Rectal smooth muscle tissue (tissue), 1 donor: ENCODE results near the gene HTR1E.
"Not testable (repeated sequence)": the region's sequence is repeated elsewhere in the genome, so short reads cannot be mapped to it uniquely, and the experiment has no call there.

Experiments used
- H3K27ac ChIP-seq: one replicate; pipeline ENCODE4 v1.7.0; 2013; ENCODE audit warnings: low read depth, low read length, inconsistent platforms
- H3K27me3 ChIP-seq: one replicate; pipeline ENCODE4 v1.7.0; 2013; ENCODE audit warnings: low read length; ENCODE audit not compliant: control insufficient read depth, insufficient read depth
- H3K36me3 ChIP-seq: one replicate; pipeline ENCODE4 v1.7.0; 2013; ENCODE audit warnings: low read length; ENCODE audit not compliant: control insufficient read depth, insufficient read depth
- H3K4me1 ChIP-seq: one replicate; pipeline ENCODE4 v1.7.0; 2013; ENCODE audit warnings: low read length; ENCODE audit not compliant: control insufficient read depth, insufficient read depth
- H3K4me3 ChIP-seq: one replicate; pipeline ENCODE4 v1.7.0; 2013; ENCODE audit warnings: low read length
- H3K9ac ChIP-seq: one replicate; pipeline ENCODE4 v1.7.0; 2013; ENCODE audit warnings: low read length

HTR1E gene, protein sequence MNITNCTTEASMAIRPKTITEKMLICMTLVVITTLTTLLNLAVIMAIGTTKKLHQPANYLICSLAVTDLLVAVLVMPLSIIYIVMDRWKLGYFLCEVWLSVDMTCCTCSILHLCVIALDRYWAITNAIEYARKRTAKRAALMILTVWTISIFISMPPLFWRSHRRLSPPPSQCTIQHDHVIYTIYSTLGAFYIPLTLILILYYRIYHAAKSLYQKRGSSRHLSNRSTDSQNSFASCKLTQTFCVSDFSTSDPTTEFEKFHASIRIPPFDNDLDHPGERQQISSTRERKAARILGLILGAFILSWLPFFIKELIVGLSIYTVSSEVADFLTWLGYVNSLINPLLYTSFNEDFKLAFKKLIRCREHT

GRCh38 chr6:86937219-86938079 is at the start of gene HTR1E:
HTR1E (plus strand) TSS chr6:86937528; CDS start chr6:87015335, 77,807 bp downstream.
- Histone ChIP-seq H3K9ac (no peak within 1 kb of the TSS), H3K36me3 (no peaks in the 10 kb centered on the region), H3K27me3 (peaks cover 4% of the 10 kb centered on the region), H3K4me1 (no peaks in the 10 kb centered on the region), H3K27ac (no peak within 1 kb of the TSS), H3K4me3 (peak within 1 kb of the TSS; percentile 48)

GRCh38 chr6:86888301-86888700 is 49.0 kb upstream of the HTR1E start:
- no peaks in the 10 kb centered on the region for H3K36me3 ChIP-seq
- no peaks in the 10 kb centered on the region for H3K4me1 ChIP-seq
- no peak overlapping the region for H3K9ac ChIP-seq
- no peak overlapping the region for H3K27ac ChIP-seq
- H3K4me3 ChIP-seq = no peak overlapping the region
- H3K27me3 ChIP-seq = no peaks in the 10 kb centered on the region

GRCh38 chr6:86897265-86897664 is 40.1 kb upstream of the HTR1E start:
- H3K4me3 ChIP-seq, H3K36me3 ChIP-seq, H3K9ac ChIP-seq, H3K27ac ChIP-seq, H3K27me3 ChIP-seq, H3K4me1 ChIP-seq: not testable (repeated sequence)

GRCh38 chr6:86913795-86914194 is 23.5 kb upstream of the HTR1E start:
- Histone ChIP-seq H3K27ac (no peak overlapping the region), H3K4me1 (no peaks in the 10 kb centered on the region), H3K36me3 (no peaks in the 10 kb centered on the region), H3K4me3 (no peak overlapping the region), H3K9ac (no peak overlapping the region), H3K27me3 (no peaks in the 10 kb centered on the region)

DNA sequence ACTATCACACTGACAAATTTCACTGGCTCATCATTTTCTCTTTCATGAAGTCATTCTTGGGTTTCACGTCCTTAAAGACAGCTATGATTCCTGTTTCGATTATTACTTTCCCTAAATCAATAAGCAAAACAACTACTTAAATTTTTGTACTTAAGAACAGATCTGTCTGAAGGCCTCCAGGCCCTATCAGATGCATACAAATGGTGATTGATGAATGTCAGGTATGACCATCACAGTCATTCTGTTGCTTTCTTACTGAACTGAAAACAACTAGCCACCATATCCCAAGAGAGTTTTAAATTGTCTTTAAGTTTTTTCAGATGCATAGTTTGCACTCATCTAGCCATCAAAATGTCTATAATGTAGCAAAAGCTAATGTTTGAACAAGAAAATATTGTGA is 20.9 kb upstream of the HTR1E start:
- Histone ChIP-seq H3K9ac (no peak overlapping the region), H3K4me3 (no peak overlapping the region), H3K27me3 (no peaks in the 10 kb centered on the region)

GRCh38 chr6:86927138-86927537 is 10.2 kb upstream of the HTR1E start:
- H3K4me1 ChIP-seq, H3K4me3 ChIP-seq, H3K27ac ChIP-seq, H3K27me3 ChIP-seq, H3K9ac ChIP-seq, H3K36me3 ChIP-seq: not testable (repeated sequence)

More for the DNA sequence above, 20.9 kb upstream of the HTR1E start:
- H3K4me1 ChIP-seq = no peaks in the 10 kb centered on the region
- no peaks in the 10 kb centered on the region for H3K36me3 ChIP-seq
- H3K27ac ChIP-seq = no peak overlapping the region

DNA sequence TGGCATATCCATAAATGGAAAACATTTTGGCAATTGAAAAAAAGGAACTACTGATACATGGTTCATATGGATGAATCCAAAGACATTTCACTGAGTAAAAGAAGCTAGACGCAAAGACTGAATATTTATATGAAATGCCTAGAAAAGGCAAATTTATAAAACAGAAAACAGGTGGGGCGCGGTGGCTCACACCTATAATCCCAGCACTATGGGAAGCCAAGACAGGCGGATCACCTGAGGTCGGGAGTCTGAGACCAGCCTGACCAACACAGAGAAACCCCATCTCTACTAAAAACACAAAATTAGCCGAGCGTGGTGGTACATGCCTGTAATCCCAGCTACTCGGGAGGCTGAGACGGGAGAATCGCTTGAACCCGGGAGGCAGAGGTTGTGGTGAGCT is 9.5 kb upstream of the HTR1E start:
- H3K9ac ChIP-seq, H3K27me3 ChIP-seq, H3K4me1 ChIP-seq, H3K36me3 ChIP-seq, H3K4me3 ChIP-seq, H3K27ac ChIP-seq: not testable (repeated sequence)

- Histone ChIP-seq H3K9ac (no peak overlapping the region), H3K27ac (no peak overlapping the region), H3K27me3 (peaks cover 4% of the 10 kb centered on the region), H3K4me1 (no peaks in the 10 kb centered on the region), H3K36me3 (no peaks in the 10 kb centered on the region), H3K4me3 (no peak overlapping the region)
These were observed 3.0 kb upstream of the HTR1E start for GRCh38 chr6:86934365-86934764.

- Histone ChIP-seq H3K9ac (no peak overlapping the region), H3K27me3 (peaks cover 4% of the 10 kb centered on the region), H3K36me3 (no peaks in the 10 kb centered on the region), H3K27ac (no peak overlapping the region), H3K4me1 (no peaks in the 10 kb centered on the region), H3K4me3 (peak overlapping the region; percentile 48)
These were observed 502 bp upstream of the HTR1E start for GRCh38 chr6:86936834-86937218.

- Histone ChIP-seq H3K27me3 (peaks cover 4% of the 10 kb centered on the region), H3K9ac (no peak overlapping the region), H3K36me3 (no peaks in the 10 kb centered on the region), H3K4me1 (no peaks in the 10 kb centered on the region), H3K27ac (no peak overlapping the region), H3K4me3 (no peak overlapping the region)
These were observed 1.5 kb downstream of the HTR1E start for GRCh38 chr6:86938814-86939213.

GRCh38 chr6:86941461-86941860 is 4.1 kb downstream of the HTR1E start:
- no peak overlapping the region for H3K27ac ChIP-seq
- no peaks in the 10 kb centered on the region for H3K4me1 ChIP-seq
- H3K9ac ChIP-seq = no peak overlapping the region
- peaks cover 4% of the 10 kb centered on the region for H3K27me3 ChIP-seq
- no peaks in the 10 kb centered on the region for H3K36me3 ChIP-seq
- no peak overlapping the region for H3K4me3 ChIP-seq

DNA sequence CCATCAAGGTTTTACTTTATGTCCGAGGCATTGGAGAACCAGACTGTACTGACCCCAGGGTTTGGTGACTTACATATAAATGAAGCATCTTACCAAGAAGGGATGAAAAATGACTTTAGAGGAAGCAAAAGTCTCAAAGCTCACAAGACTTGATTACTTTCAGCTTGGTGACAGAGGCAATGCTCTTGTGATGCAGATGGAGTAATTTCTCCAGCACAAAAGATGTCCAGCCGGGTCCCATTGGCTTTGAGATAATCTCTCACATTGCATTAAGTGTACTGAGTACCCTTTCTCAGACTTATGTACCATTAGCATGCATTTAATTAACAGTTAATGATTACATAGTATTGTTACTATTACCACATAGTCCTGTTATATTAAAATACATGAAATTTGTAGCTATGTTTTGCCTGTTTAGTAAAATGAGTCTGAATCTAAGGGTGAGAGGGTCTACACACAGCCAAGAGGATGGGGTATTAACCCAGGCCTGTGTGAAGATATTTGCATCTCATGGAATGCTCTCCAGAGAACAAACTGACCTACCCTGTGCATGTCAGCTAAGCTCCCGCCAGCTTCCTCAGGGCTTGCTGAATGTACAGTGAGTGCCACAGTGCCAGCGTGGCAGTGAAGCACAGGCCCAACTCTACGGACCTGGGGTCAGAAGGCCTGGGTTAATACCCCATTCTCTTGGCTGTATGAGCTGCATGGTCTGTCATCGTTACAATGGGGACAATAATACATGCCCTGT is 5.6 kb downstream of the HTR1E start:
- no peaks in the 10 kb centered on the region for H3K36me3 ChIP-seq
- H3K9ac ChIP-seq = no peak overlapping the region
- no peaks in the 10 kb centered on the region for H3K27me3 ChIP-seq
- H3K4me3 ChIP-seq = no peak overlapping the region
- no peaks in the 10 kb centered on the region for H3K4me1 ChIP-seq
- H3K27ac ChIP-seq = no peak overlapping the region
